ENCODE measurements around the gene SNTN.

- TF ChIP-seq POLR2AphosphoS5 (IDR thresholded peaks at IDR 0.05; ENCODE audit: borderline replicate concordance, low read depth, low read length) (no peak), EZH2 (IDR thresholded peaks at IDR 0.05) (no peak), FOXP2 (optimal IDR thresholded peaks at IDR 0.05; ENCODE audit: control extremely low read depth, extremely low read length, insufficient read depth) (no peak)
These were observed 54.0 kb downstream of the SNTN start for GRCh38 chr3:63706321-63707085.
